Activated effector memory CD4-positive, alpha-beta T cell treated with Interleukin-2 at 50 U/mL for 16 hours (primary cell): ENCODE data around the gene CORO1C.

Experiments used
- DNase-seq: peaks from one replicate; pipeline ENCODE4 v3.0.0-alpha.2; 2020

CORO1C gene

DNA sequence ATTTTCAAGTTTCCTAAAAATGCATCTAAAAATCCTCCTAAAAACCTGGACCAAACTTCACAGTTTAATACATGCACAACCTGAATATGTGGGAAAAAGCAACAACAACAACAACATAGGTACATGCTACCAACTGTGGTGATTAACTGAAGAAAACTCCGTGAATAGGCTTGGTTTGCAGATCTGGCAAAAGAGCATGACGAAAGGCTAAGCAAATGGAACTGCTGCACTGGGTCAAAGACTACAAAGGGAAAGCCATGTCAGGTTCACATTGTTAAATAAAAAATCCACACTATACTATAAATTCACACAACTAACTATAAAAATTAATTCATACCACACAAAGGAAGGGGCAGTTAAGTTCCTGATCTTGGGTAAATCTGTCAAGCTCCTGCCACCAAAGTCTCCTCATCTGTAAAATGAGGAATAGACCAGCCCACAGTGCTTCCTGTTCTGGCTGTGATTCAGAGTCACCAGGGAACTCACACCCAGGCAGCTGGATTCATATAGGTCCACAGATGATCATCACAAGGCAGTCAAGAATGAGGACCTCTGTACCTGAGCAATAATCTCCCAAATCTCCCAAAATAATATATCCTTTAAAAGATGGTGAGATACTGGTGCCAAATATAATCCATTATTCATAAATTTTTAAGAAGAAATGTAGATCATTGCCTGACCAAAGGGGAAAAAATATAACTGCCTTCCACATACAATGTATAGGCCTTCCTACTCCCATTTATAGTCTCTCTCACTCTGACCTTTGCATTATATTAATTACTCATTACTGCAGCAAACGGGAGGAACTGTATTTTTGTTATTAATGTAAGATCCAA, 7.0 kb downstream of the CORO1C start:
- no peak for DNase-seq

DNA sequence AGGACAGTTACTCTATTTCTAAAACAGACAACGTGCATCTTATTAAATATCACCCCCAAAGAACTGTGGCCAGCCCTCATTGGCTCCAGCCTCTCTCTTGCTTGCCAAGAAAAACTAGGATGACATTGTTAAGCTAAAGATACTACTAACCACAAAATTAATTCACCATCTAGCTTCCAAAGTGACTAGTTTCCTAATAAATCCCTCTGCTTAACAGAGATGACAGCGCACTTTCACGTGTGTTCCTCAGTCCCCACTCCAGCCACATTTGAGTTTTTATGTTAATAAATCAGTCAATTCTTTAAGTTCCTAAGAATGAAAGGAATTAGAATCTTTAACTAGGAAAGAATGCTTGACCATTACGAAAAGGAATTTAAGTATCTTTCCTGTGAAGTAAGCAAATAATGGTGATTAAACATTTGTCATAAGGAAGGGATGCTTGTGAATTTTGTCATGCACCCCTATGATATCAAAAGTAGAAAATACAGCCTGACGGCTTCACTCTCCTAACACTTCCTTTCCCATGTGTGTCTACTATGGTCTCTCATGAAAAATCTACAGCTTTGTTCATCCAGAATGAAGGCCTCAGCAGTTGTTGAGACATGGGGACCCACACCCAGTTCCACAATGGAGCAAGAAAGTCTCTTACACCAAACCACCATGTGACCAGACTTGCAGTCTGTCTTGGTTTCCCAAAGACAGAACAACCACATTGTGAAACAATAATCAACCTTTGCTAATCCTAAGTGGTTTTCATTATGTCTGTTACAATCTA, 8.1 kb downstream of the CORO1C start:
- DNase-seq = no peak

DNA sequence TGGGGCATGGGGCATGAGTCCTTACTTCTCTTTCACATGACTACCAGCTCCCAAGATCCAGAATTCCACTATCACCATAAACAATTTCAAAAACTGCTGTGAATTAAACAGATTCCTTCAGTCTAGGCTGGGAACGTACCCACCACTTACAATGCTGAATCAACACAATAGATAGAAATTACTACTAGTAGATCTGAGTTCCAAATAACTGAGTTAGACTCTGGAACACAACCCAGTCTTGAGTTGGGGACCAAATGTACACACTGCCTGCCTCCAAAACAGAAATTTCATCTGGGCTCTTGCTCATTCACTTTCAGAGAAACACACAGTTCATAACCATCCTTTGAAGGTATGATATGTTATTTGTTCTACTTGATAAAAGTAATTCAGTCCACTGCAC, 8.9 kb downstream of the CORO1C start:
- DNase-seq = no peak

DNA sequence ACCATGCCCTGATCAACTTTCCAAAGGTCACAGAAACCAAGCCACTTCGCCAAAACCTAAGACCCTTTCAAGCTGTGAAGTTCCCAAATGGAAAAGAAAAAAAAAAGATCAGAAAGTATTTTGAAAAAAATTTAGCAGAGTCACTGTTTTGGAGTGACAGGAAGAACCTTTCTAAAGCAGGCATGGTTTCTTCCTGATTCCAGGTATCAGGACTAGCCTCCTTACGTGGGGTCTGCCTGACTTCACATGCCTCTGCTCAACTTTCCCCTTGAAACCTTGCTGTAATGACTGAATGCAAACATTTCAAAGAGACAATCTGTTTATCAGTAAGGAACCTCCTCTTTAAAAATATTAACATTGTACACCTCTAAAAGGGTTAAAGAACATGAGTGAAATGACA, 9.5 kb downstream of the CORO1C start:
- DNase-seq = no peak

DNA sequence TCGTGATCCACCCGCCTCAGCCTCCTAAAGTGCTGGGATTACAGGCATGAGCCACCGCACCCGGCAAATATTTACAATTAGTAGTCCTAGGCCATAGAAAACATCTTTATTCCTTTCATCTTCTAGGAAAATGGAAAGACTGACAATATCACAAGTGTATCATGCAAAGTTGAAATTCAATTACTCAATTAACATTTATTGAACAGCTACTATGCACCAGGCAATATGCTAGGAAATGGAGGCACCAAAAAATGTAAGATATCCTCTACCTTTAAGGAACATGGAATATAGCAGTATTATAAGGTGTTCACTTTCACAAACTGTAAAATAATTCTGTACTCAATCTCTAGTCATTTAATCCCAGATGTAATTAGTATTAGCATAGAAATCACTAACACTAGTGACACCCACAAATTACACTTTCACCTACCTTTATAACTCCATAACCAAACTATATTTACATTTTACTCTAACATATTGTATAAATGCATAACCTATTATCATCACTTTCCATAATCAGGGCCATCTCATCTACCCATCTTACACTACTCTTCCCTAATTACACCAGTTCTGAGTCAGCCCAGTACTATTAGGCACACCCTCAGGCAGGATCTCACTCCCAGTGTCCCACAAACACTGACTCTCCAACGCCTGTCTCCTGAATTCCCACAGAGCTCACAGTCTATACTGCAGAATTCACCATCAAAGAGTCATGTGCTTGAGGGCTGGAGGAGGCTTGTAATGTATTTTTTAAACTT, 10.4 kb downstream of the CORO1C start:
- no peak for DNase-seq

DNA sequence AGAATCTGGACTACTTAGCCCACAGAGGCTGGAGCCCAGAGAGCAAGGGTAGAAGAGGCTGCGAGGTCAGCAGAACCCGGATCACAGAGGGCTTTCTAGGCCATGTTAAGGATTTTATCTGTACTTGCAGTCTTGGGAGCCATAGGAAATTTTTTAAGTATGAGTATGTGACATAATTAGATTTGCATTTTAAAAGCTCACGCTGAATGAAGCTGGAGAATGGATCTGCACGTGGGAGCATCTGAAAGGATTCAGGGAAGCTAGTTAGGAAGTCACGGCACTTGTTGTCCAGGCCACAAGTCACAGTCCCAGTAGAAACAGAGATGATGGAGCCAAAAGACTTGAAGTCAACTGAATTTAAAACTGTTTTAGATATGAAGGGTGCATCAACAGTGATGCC, 14.1 kb downstream of the CORO1C start:
- no peak for DNase-seq

DNA sequence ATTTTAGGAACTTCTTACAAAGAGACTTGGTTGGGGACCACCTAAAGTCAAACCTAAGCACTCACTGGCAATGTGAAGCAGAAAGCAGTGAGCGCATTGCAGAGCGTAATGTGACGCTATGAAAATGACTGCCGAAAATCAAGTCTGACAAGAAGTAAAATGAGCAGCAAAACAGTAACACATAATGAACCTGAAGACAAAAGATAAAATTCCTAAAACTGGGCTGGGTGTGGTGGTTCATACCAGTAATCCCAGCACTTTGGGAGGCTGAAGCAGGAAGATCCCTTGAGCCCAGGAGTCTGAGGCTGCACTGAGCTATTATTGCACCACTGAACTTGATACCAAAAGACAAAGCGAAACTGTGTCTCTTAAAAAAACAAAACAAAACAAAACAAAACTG, 16.5 kb downstream of the CORO1C start:
- no peak for DNase-seq

DNA sequence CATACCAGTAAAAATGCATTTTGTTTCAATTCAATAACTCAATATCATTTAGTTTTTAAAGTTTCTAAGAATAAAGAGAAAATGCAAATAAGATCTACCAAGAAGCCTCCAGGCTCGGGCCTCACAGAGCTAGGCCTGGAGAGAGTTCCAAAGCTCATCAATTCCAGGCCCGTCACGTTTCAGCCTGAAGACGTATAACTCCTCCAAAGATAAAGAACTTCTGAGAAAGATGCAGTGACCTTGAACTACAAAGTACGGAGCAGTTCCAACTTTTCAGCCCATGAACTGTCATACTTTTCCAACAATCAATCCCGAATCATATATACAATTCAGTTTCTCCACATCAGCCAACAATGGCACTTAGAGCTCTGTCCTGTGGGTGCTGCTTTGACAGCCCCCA, 17.8 kb downstream of the CORO1C start:
- no peak for DNase-seq

DNA sequence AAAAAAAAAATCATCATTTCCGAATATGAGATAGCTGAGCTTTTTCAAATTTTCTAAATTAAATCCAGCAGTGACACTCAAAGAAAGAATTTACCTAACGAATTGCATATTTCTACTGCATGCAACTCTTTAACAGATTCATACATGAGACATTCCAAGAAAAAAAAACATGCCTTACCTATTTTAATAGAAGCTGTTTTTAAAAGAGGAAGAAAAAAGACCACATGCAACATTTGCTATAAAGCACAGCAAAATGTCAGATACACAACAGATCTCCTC, 18.5 kb downstream of the CORO1C start:
- no peak for DNase-seq

DNA sequence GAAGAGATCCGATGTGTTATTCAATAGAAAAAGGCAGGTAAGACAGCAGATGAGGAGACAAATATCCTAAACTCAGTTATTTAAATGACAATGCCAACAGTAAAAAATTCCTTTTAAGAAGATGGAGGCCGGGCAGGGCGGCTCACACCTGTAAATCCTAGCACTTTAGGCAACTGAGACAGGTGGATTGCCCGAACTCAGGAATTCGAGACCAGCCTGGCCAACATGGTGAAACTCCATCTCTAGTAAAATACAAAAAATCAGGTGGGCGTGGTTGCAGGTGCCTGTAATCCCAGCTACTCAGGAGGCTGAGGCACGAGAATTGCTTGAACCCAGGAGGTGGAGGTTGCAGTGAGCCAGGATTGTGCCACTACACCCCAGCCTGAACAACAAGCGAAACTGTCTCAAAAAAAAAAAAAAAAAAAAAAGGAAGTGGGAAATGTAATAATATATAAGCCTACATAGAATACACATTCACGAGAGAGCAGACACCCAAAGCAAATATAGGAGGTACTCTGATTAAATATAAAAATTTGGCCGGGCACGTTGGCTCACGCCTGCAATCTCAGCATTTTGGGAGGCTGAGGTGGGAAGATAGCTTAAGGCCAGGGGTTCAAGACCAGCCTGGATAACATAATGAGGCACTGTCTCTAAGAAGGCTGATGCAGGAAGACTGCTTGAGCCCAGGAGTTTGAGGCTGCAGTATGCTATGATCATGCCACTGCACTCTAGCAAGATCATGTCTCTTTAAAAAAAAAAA, 19.0 kb downstream of the CORO1C start:
- DNase-seq = no peak

DNA sequence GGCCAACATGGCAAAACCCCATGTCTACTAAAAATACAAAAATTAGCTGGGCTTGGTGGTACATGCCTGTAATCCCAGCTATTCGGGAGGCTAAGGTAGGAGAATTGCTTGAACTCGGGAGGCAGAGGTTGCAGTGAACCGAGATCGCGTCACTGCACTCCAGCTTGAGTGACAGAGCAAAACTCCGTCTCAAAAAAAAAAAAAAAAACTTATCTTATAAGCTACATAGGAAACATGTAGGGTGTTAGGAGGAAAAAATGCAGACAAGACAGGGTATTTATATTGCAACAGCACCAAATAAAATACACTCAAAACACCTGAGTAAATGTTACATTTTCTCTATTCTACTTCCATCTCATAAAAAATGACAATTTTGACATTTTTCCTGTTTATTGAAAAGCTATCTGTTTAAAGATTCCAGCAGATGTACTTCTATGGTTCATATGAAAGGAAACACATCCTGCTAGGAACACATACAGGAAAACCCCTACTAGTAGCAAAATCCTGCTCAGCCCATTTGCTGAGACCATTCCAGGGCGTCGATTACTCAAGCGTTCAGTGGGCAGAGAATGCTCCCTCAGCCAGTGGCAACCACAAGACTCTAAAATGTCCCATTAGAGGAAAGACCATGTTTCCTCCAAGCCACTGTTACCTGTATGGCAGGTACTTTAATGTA, 19.7 kb downstream of the CORO1C start:
- no peak for DNase-seq

DNA sequence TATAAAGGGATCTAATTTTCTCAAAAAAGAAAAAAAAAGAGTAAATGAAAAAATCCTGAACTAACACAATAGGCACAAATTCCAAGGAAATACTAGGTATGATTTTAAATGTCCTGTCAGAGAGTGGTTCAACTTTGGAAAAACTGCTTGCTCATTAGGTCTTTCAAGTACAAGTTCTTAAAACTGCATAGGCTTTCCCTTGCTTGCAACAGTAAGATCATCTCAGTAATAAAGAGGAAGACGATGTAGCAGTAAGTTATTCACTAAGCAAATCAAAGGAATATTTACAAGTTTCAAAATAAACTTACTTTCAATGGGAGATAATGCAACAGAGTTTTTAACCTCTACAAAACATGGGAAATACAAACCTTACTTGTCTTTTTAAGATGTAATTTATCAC, 21.6 kb downstream of the CORO1C start:
- DNase-seq = no peak

DNA sequence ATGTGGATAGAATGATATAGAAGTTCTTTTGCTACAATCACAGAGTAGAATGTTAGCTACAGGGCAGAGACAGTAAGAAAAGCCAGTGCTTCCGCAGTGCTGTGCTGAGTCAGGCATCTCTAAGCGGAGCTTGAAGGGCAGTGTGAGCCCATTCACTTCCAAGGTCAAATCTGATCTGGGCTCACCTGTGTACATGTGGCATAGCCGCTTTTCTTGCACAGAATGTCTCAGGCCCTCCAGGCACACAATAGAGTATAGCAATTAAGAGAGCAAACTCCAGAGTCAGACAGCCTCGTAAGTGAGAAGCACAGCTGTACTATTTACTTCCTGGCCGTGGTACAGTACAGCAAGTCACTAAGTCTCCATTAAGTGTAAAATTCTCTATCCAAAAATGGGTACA, 26.8 kb downstream of the CORO1C start:
- DNase-seq = no peak

DNA sequence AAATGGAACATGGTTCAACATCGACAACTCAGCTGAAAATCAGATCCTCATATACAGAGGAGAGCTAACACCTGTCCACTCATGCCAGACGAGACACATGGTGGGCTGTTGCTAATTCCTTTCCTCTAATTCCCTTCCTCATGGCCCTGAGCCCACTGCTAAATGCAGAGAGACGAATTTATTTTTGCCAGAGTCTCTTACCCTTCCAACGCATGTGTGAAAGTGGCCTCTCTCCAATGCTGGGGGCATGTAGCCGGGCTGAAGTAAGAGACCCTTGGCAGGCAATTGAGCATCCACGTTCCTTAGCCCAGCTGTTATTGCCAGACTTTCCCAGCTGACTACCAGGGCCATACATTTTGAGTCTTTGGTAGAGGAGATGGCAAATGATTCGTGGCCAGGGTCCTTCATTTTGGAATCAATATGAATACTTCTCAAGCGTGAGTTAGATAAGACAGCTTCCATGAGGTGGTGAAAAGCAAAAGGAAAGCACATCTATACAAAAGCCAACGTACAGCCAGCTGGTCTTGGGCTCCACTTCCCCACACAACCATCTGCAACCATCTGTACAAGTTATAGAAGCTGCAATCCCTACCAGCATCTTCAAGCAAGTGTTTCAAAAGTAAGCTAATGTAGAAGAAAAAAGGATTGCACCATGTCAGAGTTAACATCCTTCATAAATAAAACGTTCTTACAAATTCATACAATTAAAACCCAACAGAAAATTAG, 28.6 kb downstream of the CORO1C start:
- DNase-seq = no peak

DNA sequence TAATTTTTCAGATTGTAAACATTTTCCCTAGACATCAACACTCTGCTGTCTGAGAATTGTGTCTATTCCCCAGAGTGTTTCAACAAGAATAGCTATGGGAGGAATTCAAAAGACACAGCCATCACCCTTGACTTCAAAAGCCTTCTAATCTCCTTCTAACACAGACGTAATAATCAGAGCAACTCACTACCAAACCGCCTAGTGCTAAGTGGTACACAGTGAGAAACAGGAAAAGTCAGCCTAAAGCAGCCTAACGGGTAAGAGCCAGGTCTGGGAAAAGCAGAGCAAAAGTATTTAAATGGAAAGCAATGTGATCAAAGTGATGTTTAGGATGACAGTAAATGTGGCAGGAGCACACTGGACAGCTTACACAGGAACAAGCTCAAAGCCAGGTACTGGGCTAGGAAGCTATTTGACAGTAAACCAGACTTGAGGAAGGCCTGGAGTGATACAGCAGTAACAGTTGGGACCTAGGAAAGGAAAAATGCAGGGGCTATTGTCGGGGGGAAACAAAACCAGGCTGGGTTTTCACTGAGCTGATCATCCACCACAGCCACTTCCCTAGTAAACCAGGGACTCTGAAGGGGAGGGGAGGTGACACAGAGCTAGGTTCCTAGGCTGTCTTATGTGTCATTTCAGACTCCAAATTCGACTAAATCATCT, 29.4 kb downstream of the CORO1C start:
- DNase-seq = no peak

DNA sequence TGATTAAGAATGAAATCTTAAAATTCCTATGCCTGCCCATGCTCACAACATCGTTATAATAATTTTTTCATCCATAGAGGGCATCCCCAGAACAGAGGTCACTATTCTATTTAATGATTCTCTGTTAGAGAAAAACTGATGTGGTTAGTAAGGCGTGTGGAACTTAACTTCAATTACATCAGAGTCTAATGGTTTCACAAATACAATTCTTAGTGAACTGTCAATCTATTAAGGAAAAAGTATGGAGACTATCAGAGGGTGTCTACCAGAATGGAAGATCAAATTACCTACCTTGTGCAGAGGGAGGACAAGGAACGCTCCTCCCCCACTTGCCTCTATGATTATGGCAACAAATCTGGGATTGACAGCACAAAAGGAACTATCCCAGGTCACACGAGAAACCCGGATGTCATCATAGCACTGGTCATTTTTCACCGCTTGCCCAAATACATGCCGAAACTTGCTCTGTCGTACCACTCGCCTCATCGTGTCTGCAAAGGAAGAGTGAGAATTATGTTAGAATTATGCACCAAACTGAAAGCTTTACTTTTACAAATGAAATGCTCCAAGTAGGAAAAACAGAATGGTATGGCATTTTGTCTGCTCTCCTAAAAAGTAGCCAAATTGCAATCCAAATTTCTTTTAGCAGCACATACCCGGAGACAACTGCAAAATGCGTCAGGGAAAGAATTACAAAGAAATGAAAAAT, 30.3 kb downstream of the CORO1C start:
- DNase-seq = no peak

DNA sequence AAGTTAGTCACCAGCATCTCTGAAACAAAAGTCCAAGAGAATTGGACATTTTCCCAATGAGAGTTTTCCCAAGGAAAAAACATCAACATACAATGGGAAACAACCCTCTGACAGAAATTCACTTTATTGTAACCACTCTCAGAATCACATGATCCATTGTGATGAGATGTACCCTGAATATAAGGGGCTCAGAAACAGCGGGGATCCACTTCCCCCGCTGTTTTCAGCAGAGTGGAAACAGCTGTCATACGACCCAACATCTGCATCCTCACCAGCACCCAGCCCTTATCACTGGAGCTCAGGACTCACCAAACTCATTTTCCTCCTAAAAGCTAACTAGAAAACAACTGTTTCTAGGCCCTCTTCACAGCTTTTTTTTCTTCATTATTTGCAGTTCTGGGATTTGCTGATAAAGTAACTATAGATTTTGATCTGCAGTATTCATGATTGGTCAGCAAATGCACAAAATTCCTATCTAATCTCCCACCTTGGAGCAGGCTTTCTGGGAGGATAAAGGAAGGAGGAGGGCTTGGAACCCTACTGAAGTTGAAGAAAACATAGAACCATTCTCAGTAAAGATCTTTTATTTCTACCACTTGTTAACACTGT, 31.3 kb downstream of the CORO1C start:
- DNase-seq = no peak

DNA sequence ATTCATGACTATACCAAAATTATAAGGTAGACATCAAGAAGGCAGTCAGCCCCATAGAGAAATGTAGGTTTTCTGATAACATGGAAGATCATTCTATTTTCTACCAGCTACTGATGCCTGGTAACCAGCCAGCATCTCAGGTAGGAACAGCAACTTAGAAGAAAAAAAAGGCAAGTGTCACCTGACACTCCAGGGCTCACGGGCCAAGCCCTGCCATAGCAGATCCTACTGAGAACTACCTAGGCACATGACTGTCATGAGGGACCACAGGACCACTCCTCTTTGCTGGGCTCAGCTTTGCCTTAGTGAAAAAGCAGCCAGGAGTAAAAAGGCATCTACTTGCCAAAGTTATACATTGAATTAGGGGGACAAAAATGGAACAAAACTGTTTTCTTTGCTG, 33.4 kb downstream of the CORO1C start:
- no peak for DNase-seq

DNA sequence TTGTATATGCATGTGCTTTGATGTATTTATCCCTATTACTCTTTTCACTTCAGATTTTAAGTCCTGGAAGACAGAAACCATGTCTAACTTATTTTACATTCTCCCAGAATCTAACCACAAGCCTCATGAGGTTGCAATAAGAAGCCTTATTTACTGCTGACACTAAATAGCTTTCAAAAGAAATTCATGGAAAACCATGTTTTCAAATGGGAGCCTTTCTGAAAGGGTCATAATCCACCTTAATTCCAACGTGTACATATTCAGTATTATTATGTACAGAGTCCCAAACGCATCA, 34.4 kb downstream of the CORO1C start:
- DNase-seq = no peak
